ENCODE data around the gene SMAD3. TPM values are rescaled to one million over a fixed set of nuclear protein-coding genes. Genes with fewer than 3 reads are reported as not detected.

Gene SMAD3
- total RNA-seq, 1 donor from 2014 or later = 89.3 TPM

DNA sequence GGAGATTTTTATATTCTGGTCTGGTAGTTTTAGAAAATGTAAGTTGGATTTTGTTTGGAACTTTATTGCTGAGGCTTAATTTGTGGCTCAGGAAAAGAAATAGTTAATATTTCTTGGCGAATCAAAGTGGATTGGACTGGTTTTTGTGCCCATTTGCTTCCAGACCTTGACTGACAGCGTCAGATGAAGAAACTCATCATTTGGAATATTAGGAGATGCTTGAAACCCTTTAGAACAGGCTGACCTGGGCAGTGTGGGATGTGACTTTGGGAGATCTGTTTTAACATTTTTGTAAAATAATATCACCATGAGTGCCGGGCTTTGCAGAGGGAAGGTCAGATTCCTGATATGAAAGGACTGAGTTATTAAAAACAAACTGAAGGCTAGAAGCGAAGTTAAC, 106.1 kb downstream of the SMAD3 start:
- no peaks in the 10 kb centered on the region for H3K9me3 ChIP-seq
- DNase-seq (ENCODE audit: low spot score in 2 of 2) = no peak
- H3K36me3 ChIP-seq = peaks cover 15 to 37% of the 10 kb centered on the region in 2 donors
- H3K27ac ChIP-seq = no peak overlapping the region
- no peak overlapping the region for H3K4me3 ChIP-seq
- no peaks in the 10 kb centered on the region for H3K27me3 ChIP-seq
- H3K4me1 ChIP-seq = peaks cover 7 to 32% of the 10 kb centered on the region in 2 donors
- intact Hi-C loops (cut with DNase I) = no loop called here
- TF ChIP-seq, protein P1, sequence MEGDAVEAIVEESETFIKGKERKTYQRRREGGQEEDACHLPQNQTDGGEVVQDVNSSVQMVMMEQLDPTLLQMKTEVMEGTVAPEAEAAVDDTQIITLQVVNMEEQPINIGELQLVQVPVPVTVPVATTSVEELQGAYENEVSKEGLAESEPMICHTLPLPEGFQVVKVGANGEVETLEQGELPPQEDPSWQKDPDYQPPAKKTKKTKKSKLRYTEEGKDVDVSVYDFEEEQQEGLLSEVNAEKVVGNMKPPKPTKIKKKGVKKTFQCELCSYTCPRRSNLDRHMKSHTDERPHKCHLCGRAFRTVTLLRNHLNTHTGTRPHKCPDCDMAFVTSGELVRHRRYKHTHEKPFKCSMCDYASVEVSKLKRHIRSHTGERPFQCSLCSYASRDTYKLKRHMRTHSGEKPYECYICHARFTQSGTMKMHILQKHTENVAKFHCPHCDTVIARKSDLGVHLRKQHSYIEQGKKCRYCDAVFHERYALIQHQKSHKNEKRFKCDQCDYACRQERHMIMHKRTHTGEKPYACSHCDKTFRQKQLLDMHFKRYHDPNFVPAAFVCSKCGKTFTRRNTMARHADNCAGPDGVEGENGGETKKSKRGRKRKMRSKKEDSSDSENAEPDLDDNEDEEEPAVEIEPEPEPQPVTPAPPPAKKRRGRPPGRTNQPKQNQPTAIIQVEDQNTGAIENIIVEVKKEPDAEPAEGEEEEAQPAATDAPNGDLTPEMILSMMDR (IDR thresholded peaks at IDR 0.05) = no peak

DNA sequence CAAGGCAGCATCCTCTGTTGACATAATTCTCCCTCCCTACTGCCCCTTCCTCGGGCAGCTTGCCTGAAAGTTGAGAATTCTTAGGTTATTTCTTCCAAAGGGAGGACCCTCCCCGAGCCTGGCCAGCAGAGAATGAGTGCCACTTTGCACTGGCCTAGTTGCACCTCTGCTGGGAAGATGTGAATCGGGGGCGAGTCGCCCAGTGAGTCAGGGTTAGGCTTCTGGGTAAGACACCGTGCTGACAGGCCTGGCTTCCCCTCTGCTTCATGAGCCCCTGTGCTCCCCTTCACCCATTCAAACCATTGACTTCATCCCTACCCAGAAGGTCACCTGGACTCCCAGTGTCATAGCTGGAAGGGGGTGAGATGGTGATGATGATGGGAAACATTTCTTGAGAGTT, 106.8 kb downstream of the SMAD3 start:
- no peaks in the 10 kb centered on the region for H3K27me3 ChIP-seq
- H3K4me3 ChIP-seq = no peak overlapping the region
- TF ChIP-seq, protein P1 (IDR thresholded peaks at IDR 0.05) = no peak
- intact Hi-C loops (cut with DNase I) = no loop called here
- no peak overlapping the region for H3K27ac ChIP-seq
- peaks cover 9 to 32% of the 10 kb centered on the region in 2 donors for H3K4me1 ChIP-seq
- DNase-seq (ENCODE audit: low spot score in 2 of 2) = peak in 1 of 2 donors; percentile 5
- peaks cover 15 to 37% of the 10 kb centered on the region in 2 donors for H3K36me3 ChIP-seq
- no peaks in the 10 kb centered on the region for H3K9me3 ChIP-seq

DNA sequence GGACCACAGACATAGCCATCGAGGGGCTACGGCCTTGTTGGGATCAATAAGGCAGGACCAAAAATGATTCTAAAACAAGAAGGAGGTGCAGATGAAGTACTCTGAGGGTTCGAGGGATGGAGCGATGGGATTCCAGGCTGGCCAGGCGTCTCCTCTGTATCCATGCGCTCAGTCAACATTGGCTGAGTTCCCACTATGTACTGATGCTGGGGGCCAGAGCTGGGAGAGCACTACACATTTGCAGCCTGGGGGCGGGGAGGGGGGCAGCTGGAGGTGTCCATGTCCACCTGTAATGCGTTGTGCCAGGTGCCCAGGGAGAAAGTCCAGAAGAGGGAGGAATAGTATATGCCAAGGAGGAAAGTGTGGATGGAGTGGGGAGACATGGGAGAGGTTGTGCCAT, 107.6 kb downstream of the SMAD3 start:
- Histone ChIP-seq H3K27me3 (no peaks in the 10 kb centered on the region), H3K36me3 (peaks cover 15 to 32% of the 10 kb centered on the region in 2 donors), H3K27ac (no peak overlapping the region), H3K9me3 (no peaks in the 10 kb centered on the region), H3K4me3 (no peak overlapping the region), H3K4me1 (peaks cover 13 to 29% of the 10 kb centered on the region in 2 donors)
- TF ChIP-seq, protein P1 (IDR thresholded peaks at IDR 0.05) = no peak
- peak in 1 of 2 donors; percentile 6 for DNase-seq (ENCODE audit: low spot score in 2 of 2)
- intact Hi-C loops (cut with DNase I) = no loop called here

DNA sequence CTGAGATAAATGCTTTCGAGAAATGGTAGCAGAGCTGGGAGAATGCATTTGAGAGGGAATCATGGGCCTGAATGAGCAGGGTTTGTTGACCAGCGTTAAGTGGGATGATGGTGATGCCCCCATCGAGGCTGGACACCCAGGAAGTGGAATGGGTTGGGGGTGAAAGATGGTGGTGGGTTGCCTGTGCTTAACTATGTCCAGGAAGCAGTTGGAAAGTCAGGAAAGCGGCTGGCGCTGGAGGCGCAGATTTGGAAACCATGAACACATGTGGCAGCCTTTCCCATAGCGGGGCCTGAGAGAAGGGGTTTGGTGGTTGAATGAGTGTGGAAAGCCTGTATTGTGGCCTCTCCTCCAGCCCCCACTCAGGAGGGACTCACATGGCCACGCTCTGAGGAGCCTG, 108.4 kb downstream of the SMAD3 start:
- H3K9me3 ChIP-seq = no peaks in the 10 kb centered on the region
- no peaks in the 10 kb centered on the region for H3K27me3 ChIP-seq
- DNase-seq (ENCODE audit: low spot score in 2 of 2) = no peak
- H3K4me1 ChIP-seq = peaks cover 15 to 32% of the 10 kb centered on the region in 2 donors
- TF ChIP-seq, protein P1 (IDR thresholded peaks at IDR 0.05) = no peak
- intact Hi-C loops (cut with DNase I) = no loop called here
- H3K4me3 ChIP-seq = no peak overlapping the region
- no peak overlapping the region for H3K27ac ChIP-seq
- peaks cover 11 to 26% of the 10 kb centered on the region in 2 donors for H3K36me3 ChIP-seq

DNA sequence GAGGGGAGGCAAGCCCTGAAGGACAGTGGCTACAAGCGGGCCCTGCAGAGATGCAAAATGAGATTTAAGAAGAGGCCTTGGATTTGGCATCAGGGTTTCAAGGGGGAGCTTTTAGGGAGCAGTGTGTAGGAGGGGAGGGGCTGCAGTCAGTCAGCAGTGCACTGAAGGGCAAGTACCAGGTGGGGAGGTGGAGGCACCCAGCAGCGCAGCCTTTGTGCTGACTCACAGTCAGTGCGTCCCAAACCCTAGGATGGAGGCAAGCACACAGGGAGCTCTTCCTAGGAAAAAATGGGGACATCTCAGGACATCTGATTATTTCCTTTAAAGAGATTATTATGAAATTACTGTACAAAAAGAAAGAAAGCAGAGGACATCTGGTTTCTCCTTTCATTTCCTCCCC, 109.0 kb downstream of the SMAD3 start:
- intact Hi-C loops (cut with DNase I) = no loop called here
- TF ChIP-seq, protein P1 (IDR thresholded peaks at IDR 0.05) = no peak
- Histone ChIP-seq H3K27me3 (no peaks in the 10 kb centered on the region), H3K4me1 (peaks cover 15 to 35% of the 10 kb centered on the region in 2 donors), H3K4me3 (no peak overlapping the region), H3K27ac (peak overlapping the region in 1 of 2 donors; percentile 30), H3K36me3 (peaks cover 10 to 21% of the 10 kb centered on the region in 2 donors), H3K9me3 (no peaks in the 10 kb centered on the region)
- DNase-seq (ENCODE audit: low spot score in 2 of 2) = no peak
